HUDEP-2 (cell line): ENCODE data around the gene NAGA.

Experiments used
- DNase-seq, 76 experiments: peaks; one replicate each; lab custom pipeline; 2025; ENCODE audit not compliant: unreplicated experiment in 76 of 76; lab: John Stamatoyannopoulos, UW

NAGA gene

DNA sequence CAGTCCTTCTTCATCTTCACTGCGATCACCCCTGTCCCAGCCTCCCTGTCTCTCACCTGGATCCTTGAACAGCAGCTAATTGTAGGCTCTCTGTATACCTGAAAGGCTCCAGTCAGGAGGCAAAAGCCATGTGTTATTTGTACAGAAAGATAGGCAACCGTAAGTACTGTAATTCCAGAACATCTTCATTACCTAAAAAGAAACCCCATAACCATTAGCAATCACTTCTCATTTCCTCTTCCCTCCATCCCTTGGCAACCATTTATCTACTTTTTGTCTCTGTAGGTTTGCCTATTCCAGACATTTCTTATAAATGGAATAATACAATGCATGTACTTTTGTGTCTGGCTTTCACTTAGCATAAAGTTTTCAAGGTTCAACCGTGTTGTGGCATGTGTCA, 17.8 kb downstream of the NAGA start:
- no peak for DNase-seq

DNA sequence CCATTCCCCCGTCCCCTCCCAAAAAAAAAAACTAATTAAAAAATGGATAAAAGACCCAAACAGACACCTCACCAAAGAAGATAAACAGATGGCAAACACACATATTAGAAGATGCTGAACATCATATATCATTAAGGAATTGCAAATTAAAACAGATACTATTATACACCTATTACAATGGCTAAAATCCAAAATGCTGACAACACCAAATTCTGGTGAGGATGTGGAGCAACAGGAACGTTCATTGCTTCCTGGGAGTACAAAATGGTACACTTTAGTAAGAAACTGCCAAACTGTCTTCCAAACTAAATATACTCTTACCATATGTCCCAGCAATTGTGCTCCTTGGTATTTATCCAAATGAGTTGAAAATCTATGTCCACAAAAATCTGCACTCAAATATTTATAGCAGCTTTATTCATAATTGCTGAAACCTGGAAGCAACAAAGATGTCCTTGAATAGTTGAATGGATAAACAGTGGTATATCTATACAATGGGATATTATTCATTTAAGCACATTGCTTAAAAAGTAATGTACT, 19.9 kb downstream of the NAGA start:
- DNase-seq: no peak

GRCh38 chr22:42041784-42042183, 28.8 kb downstream of the NAGA start:
- DNase-seq: no peak

GRCh38 chr22:42039271-42039670, 31.3 kb downstream of the NAGA start:
- no peak for DNase-seq

DNA sequence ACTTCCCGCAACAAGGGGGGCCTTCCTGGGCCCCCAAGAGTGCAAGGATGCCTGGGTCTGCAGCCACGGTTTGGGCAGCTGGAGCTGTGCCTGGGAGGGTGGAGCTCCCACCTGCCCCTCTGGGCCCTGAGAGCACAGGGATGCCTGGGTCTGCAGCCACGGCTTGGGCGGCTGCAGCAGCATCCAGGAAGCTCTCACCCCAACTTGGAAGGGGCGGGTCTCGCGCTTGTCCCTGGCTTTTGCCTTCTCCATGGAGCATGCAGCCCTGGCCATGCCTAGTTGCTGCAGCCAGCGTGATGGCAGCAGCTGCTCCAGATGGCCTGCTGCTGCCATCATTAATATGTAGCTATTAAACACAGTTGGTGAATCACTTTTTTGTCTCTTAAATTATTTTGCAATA, 35.4 kb downstream of the NAGA start:
- DNase-seq: no peak

GRCh38 chr22:42033263-42034181, 37.1 kb downstream of the NAGA start:
- no peak for DNase-seq

GRCh38 chr22:42026705-42027104, 43.9 kb downstream of the NAGA start:
- DNase-seq: no peak

DNA sequence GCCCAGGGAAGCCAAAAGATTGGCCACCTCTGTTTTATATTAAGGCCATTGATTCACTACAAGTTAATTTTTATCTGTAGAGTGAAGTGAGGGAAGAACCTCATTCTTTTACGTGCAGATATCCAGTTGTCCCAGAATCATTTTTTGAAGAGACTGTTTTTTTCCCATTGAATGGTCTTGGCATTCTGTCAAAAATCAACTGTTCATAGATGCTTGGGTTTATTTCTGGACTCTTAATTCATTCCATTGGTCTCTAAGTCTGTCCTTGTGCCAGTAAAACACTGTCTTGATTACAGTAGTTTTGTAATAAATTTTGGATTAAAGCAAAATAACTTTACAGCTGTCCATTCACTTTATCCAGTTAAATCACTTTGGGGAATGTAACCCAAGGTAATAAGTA, 45.2 kb downstream of the NAGA start:
- no peak for DNase-seq

GRCh38 chr22:42022162-42022847, 48.3 kb downstream of the NAGA start:
- no peak for DNase-seq

DNA sequence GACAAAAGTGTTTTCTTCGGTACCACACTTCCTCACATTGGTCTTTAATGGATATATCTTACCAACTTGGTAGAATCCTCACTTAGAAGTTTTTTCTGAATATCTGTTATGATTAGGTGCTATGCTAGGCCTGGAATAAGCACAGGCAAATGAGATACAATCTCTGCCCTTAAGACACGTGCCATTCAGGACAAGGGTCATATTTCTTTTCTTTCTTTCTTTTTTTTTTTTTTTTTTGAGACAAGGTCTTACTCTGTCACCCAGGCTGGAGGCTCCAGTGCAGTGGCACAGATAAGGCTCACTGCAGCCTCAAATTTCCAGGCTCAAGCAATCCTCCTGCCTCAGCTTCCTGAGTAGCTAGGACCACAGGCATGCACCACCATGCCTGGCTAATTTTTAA, 49.0 kb downstream of the NAGA start:
- DNase-seq: no peak

DNA sequence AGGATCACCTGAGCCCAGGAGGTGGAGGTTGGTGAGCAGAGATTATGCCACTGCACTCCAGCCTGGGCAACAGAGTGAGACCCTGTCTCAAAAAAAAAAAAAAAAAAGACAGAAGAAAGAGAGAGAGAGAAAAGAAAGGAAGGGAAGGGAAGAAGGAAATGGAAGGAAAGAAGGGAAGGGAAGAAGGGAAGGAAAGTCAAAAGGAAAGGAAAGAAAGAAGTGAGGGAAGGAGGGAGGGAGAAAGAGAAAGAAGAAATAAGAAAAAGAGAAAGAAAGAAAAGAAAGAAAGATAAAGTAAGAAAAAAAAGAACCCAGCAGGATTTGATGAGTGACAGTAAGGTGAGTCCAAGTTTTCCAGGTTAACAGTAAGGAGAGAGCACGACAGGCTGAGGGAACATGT, 52.4 kb downstream of the NAGA start:
- no peak for DNase-seq

- no peak for DNase-seq
These were observed 54.5 kb downstream of the NAGA start for GRCh38 chr22:42016111-42016510.

- no peak for DNase-seq
These were observed 57.2 kb downstream of the NAGA start for GRCh38 chr22:42013385-42013784.

DNA sequence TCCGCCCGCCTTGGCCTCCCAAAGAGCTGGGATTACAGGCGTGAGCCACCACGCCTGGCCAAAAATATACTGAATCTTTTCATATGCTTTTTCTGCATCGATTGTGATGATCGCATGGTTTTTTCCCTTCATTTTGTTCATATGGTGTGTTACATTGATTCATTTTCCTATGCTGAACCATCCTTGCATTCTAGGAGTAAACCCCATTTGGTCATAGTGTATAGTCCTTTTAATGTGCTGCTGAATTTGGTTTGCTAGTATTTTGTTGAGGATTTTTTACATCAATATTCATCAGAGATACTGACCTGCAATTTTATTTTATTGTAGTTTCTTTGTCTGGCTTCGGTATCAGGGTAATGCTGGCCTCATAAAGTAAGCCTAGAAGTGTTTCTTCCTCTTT, 59.8 kb downstream of the NAGA start:
- DNase-seq: no peak
